ENCODE data around the gene ZBTB7B. TPM values are rescaled to one million over a fixed set of nuclear protein-coding genes. Genes with fewer than 3 reads are reported as not detected.

ZBTB7B gene
- total and polyA plus RNA-seq, 9 of the 15 experiments (the other 6 are each of a cell fraction or from before 2014, with no cell fraction given) = 0.04 to 46.5 (median 15.2) TPM

DNA sequence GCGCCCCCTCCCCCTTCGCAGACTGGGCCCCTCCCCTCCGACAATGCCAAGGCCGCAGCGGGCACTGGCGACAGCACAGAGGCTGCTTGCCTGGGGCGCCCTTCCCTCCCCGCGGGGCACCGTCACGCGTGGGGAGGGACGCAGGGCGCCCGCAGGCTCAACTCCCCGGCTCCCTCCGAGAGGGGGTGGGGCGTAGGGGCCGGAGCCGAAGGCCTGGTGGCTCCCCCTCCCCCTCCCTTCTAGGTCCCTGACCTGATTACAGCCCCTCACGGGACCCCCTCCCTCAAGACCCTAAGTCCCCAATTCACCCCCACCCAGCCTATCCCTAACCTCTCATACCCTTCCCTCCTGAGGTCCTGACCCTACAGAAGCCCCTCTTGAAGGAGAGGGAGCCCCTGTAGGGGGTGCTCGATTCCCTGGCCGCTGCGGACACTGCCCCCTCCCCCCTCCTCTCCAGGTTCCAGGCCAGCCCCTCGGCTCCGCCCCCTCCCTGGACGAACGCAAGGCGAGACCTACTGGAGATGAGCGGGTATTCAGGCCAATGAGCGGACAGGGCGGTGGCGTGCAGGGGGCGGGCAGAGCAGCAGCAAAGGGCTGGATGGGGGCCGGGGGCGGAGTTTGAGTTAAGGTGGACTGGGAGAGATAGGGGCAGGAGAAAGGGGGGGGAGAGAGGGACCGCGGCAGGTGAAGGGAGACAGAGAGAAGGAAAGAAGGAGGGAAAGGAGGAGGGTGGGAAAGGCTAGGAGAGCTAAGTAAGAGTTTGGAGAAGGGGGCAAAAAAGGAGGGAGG lies 733 bp upstream of the ZBTB7B start:
- ChIA-PET CTCF (ENCODE audit: low intra/inter-chr PET ratio) (interaction anchor here (1.3 to 1.6 kb wide), 2 partner anchors 16 to 41 kb away, joined by 6 read pairs; partner anchors contain the start of gene PYGO2), POLR2A (interaction anchor here (0.6 to 1.7 kb wide), 13 partner anchors 10 to 1435 kb away, joined by 3 to 8 read pairs (median 3); partner anchors contain the start of gene PBXIP1)
- peak; percentile 90 to 100 (median 95) for DNase-seq (ENCODE audit: extremely low read depth in 1 of 4, low spot score in 3 of 4)
- H3K4me2 ChIP-seq (ENCODE audit: insufficient read depth, low read length) = peak overlapping the region; percentile 98
- H3K9ac ChIP-seq (ENCODE audit: insufficient read depth in 1 of 2, low read depth in 2 of 2, low read length in 2 of 2) = peak overlapping the region; percentile 89 to 96
- no peaks in the 10 kb centered on the region for H3K9me3 ChIP-seq (replicated peaks; ENCODE audit: control insufficient read depth, insufficient read depth, low read depth, low read length)
- intact Hi-C loops (cut with micrococcal nuclease) = loop anchor here (1.0 to 5.0 kb wide), 6 partner anchors 15 to 445 kb away; partner anchors contain the start of genes CKS1B, EFNA3, PYGO2 and UBE2Q1
- WGBS (ENCODE audit: insufficient coverage, low coverage, missing lambda C conversion rate) = 0% methylated on average over 4 of the region's 38 CpGs
- no peaks in the 10 kb centered on the region for H3K27me3 ChIP-seq (ENCODE audit: control insufficient read depth in 2 of 2, insufficient read depth in 2 of 2, low read length in 2 of 2)
- in situ Hi-C loops (cut with MboI) = no loop called here
- FAIRE-seq = peak; percentile 92
- peak overlapping the region; percentile 97 for H3K27ac ChIP-seq (ENCODE audit: extremely low read depth, low read depth, low read length)
- no peaks in the 10 kb centered on the region for H3K9me1 ChIP-seq (ENCODE audit: control insufficient read depth, insufficient read depth, low read length)
- H3K36me3 ChIP-seq (ENCODE audit: control insufficient read depth, insufficient read depth, low read length) = peaks cover 25% of the 10 kb centered on the region; the same call in 2 of the 3 replicates
- BruUV-seq (replicated peaks) = TSS peak; percentile 45
- peak overlapping the region; percentile 71 for H3K4me3 ChIP-seq
- H3K4me1 ChIP-seq (replicated peaks in 1 of 2; ENCODE audit: control insufficient read depth in 2 of 2, insufficient read depth in 2 of 2, low read length in 2 of 2) = peaks cover 37 to 66% of the 10 kb centered on the region in 2 experiments
- H2AFZ ChIP-seq (ENCODE audit: low read depth, low read length) = peak overlapping the region; percentile 95
- ATAC-seq = peak; percentile 81
- peaks cover 50% of the 10 kb centered on the region for H3K79me2 ChIP-seq (ENCODE audit: control insufficient read depth, insufficient read depth, low read length)
- peaks cover 3% of the 10 kb centered on the region; the same call in 1 of the 2 replicates for H4K20me1 ChIP-seq (replicated peaks; ENCODE audit: control insufficient read depth, insufficient read depth, low read length)
- TF ChIP-seq EGR1 (conservative IDR thresholded peaks at IDR 0.05) (peak; percentile 88), NBN (IDR thresholded peaks at IDR 0.05; ENCODE audit: low read depth) (peak; percentile 88), KHSRP (IDR thresholded peaks at IDR 0.05) (no peak), HDGF (IDR thresholded peaks at IDR 0.05) (no peak), SPI1 (IDR thresholded peaks at IDR 0.05; ENCODE audit: borderline replicate concordance, low read depth, low read length) (no peak)
- TF ChIP-seq, protein P1, sequence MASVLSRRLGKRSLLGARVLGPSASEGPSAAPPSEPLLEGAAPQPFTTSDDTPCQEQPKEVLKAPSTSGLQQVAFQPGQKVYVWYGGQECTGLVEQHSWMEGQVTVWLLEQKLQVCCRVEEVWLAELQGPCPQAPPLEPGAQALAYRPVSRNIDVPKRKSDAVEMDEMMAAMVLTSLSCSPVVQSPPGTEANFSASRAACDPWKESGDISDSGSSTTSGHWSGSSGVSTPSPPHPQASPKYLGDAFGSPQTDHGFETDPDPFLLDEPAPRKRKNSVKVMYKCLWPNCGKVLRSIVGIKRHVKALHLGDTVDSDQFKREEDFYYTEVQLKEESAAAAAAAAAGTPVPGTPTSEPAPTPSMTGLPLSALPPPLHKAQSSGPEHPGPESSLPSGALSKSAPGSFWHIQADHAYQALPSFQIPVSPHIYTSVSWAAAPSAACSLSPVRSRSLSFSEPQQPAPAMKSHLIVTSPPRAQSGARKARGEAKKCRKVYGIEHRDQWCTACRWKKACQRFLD (CRISPR knock-in tag; IDR thresholded peaks at IDR 0.05) = no peak
- TF ChIP-seq, protein P2, sequence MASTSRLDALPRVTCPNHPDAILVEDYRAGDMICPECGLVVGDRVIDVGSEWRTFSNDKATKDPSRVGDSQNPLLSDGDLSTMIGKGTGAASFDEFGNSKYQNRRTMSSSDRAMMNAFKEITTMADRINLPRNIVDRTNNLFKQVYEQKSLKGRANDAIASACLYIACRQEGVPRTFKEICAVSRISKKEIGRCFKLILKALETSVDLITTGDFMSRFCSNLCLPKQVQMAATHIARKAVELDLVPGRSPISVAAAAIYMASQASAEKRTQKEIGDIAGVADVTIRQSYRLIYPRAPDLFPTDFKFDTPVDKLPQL (IDR thresholded peaks at IDR 0.05; ENCODE audit: extremely low read depth, insufficient read length) = no peak
- TF ChIP-seq, protein P3, sequence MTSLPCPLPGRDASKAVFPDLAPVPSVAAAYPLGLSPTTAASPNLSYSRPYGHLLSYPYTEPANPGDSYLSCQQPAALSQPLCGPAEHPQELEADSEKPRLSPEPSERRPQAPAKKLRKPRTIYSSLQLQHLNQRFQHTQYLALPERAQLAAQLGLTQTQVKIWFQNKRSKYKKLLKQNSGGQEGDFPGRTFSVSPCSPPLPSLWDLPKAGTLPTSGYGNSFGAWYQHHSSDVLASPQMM (CRISPR knock-in tag; IDR thresholded peaks at IDR 0.05) = no peak
- TF ChIP-seq, protein P4, sequence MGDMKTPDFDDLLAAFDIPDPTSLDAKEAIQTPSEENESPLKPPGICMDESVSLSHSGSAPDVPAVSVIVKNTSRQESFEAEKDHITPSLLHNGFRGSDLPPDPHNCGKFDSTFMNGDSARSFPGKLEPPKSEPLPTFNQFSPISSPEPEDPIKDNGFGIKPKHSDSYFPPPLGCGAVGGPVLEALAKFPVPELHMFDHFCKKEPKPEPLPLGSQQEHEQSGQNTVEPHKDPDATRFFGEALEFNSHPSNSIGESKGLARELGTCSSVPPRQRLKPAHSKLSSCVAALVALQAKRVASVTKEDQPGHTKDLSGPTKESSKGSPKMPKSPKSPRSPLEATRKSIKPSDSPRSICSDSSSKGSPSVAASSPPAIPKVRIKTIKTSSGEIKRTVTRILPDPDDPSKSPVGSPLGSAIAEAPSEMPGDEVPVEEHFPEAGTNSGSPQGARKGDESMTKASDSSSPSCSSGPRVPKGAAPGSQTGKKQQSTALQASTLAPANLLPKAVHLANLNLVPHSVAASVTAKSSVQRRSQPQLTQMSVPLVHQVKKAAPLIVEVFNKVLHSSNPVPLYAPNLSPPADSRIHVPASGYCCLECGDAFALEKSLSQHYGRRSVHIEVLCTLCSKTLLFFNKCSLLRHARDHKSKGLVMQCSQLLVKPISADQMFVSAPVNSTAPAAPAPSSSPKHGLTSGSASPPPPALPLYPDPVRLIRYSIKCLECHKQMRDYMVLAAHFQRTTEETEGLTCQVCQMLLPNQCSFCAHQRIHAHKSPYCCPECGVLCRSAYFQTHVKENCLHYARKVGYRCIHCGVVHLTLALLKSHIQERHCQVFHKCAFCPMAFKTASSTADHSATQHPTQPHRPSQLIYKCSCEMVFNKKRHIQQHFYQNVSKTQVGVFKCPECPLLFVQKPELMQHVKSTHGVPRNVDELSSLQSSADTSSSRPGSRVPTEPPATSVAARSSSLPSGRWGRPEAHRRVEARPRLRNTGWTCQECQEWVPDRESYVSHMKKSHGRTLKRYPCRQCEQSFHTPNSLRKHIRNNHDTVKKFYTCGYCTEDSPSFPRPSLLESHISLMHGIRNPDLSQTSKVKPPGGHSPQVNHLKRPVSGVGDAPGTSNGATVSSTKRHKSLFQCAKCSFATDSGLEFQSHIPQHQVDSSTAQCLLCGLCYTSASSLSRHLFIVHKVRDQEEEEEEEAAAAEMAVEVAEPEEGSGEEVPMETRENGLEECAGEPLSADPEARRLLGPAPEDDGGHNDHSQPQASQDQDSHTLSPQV (IDR thresholded peaks at IDR 0.05) = no peak

Data from K562 (cell line).